SK-N-SH (cell line): Measurements from ENCODE around the gene PISD. TPM values are rescaled to one million over a fixed set of nuclear protein-coding genes. Genes with fewer than 3 reads are reported as not detected.

Experiments
- CTCF ChIA-PET: fragments of 300-600, 350-600 bp; formaldehyde crosslinking; extraction: SDS; loops from one replicate; lab custom pipeline; 2021; lab: Yijun Ruan, JAX
- POLR2A ChIA-PET: fragments of 350-600 bp; sonication (Branson Sonifier 250); formaldehyde crosslinking; extraction: SDS; loops from one replicate; lab custom pipeline; 2020; ENCODE audit warnings: antibody characterized with exemption, inconsistent platforms; lab: Yijun Ruan, JAX
- DNase-seq: peaks from one replicate; pipeline ENCODE4 v3.0.0; 2012
- H2AFZ ChIP-seq: fragments of 200-600 bp; sonication (generic); 2 replicates; pipeline ENCODE4 v1.8.1; 2016; ENCODE audit warnings: antibody characterized with exemption, mild to moderate bottlenecking, low read depth
- H3F3A ChIP-seq: fragments of 200-600 bp; sonication (generic); replicated peaks from 2 replicates; pipeline ENCODE3; 2016; ENCODE audit warnings: antibody characterized with exemption, mild to moderate bottlenecking; ENCODE audit not compliant: insufficient read depth
- H3K27ac ChIP-seq, 2 experiments: fragments of 200-500 bp in 1 of 2; fragments of 200-600 bp in 1 of 2; sonication (Bioruptor generic) in 1 of 2; sonication (generic), shearing (Covaris generic) in 1 of 2; 2 replicates each; pipeline versions ENCODE4 v1.5.1 to v1.6.1; 2014 to 2016; ENCODE audit warnings: low read depth in 2 of 2, inconsistent platforms in 1 of 2, low read length in 1 of 2, mild to moderate bottlenecking in 1 of 2, mixed read lengths in 1 of 2
- H3K27me3 ChIP-seq: fragments of 200-600 bp; sonication (generic), shearing (Covaris generic); 2 replicates; pipeline ENCODE4 v1.6.1; 2016; ENCODE audit warnings: mixed run types; ENCODE audit not compliant: insufficient read depth
- H3K36me3 ChIP-seq, 2 experiments: fragments of 200-500 bp in 1 of 2; fragments of 200-600 bp in 1 of 2; sonication (Bioruptor generic) in 1 of 2; sonication (generic) in 1 of 2; replicated peaks in 1 of 2; 2 replicates each; pipeline versions ENCODE3 to v1.5.1; 2014 to 2016; ENCODE audit warnings: low read length in 1 of 2, mild to moderate bottlenecking in 1 of 2; ENCODE audit not compliant: insufficient read depth in 2 of 2, control insufficient read depth in 1 of 2
- H3K4me1 ChIP-seq, 2 experiments: fragments of 200-500 bp in 1 of 2; fragments of 200-600 bp in 1 of 2; sonication (Bioruptor generic) in 1 of 2; sonication (generic), shearing (Covaris generic) in 1 of 2; 2 replicates each; pipeline versions ENCODE4 v1.5.1 to v1.6.1; 2014 to 2016; ENCODE audit warnings: low read depth in 1 of 2, low read length in 1 of 2, mixed run types in 1 of 2; ENCODE audit not compliant: insufficient read depth in 2 of 2, control insufficient read depth in 1 of 2
- H3K4me2 ChIP-seq: fragments of 200-600 bp; sonication (generic), shearing (Covaris generic); 2 replicates; pipeline ENCODE4 v1.6.1; 2017; ENCODE audit warnings: mixed run types
- H3K4me3 ChIP-seq, 2 experiments: fragments of 200-500 bp in 1 of 2; fragments of 200-600 bp in 1 of 2; sonication (Bioruptor generic) in 1 of 2; sonication (generic), shearing (Covaris generic) in 1 of 2; 2 replicates each; pipeline versions ENCODE4 v1.5.1 to v1.8.1; 2014 to 2016; ENCODE audit warnings: low read depth in 2 of 2, inconsistent platforms in 1 of 2, low read length in 1 of 2, mild to moderate bottlenecking in 1 of 2, mixed read lengths in 1 of 2, moderate library complexity in 1 of 2
- H3K79me2 ChIP-seq: fragments of 200-600 bp; sonication (generic); 2 replicates; pipeline ENCODE4 v1.8.1; 2017; ENCODE audit warnings: mild to moderate bottlenecking; ENCODE audit not compliant: insufficient read depth
- H3K9ac ChIP-seq: fragments of 200-600 bp; sonication (generic); 2 replicates; pipeline ENCODE4 v1.6.1; 2017; ENCODE audit warnings: mixed run types
- H3K9me2 ChIP-seq: fragments of 200-600 bp; sonication (generic); 2 replicates; pipeline ENCODE4 v1.6.1; 2017; ENCODE audit warnings: mixed run types
- H3K9me3 ChIP-seq: fragments of 200-600 bp; sonication (generic); 2 replicates; pipeline ENCODE4 v1.6.1; 2017; ENCODE audit warnings: mixed run types, mild to moderate bottlenecking, moderate library complexity
- H4K20me1 ChIP-seq: fragments of 200-600 bp; sonication (generic); 2 replicates; pipeline ENCODE4 v1.6.1; 2017; ENCODE audit warnings: mild to moderate bottlenecking, mixed run types; ENCODE audit not compliant: insufficient read depth
- ELF1 ChIP-seq: IDR thresholded peaks from 2 replicates; pipeline ENCODE4 v1.4.0; 2012
- FOXM1 ChIP-seq: IDR thresholded peaks from 2 replicates; pipeline ENCODE4 v1.4.0; 2012; ENCODE audit warnings: low read depth, mild to moderate bottlenecking
- GATA2 ChIP-seq: sonication (generic); formaldehyde crosslinking; IDR thresholded peaks from 2 replicates; pipeline ENCODE4 v1.5.0; 2020; ENCODE audit warnings: mild to moderate bottlenecking, missing genetic modification reagents
- JUND ChIP-seq: IDR thresholded peaks from 2 replicates; pipeline ENCODE4 v1.4.0; 2012
- NFIC ChIP-seq: IDR thresholded peaks from 2 replicates; pipeline ENCODE4 v1.4.0; 2012; ENCODE audit warnings: borderline replicate concordance
- RAD21 ChIP-seq: IDR thresholded peaks from 2 replicates; pipeline ENCODE4 v1.6.1; 2012; ENCODE audit warnings: mild to moderate bottlenecking, low read length
- RCOR1 ChIP-seq: fragments of 150-350 bp; IDR thresholded peaks from 2 replicates; pipeline ENCODE4 v1.6.1; 2017; ENCODE audit warnings: antibody characterized with exemption, low read length
- TAF1 ChIP-seq: IDR thresholded peaks from 2 replicates; pipeline ENCODE4 v1.6.1; 2012; ENCODE audit warnings: low read depth, mild to moderate bottlenecking, low read length, moderate library complexity, borderline replicate concordance
- YY1 ChIP-seq: IDR thresholded peaks from 2 replicates; pipeline ENCODE4 v1.4.0; 2012; ENCODE audit warnings: low read depth, mild to moderate bottlenecking
- WGBS: methylation state at CpG from one replicate; pipeline ENCODE4 v1.1.6; 2017; ENCODE audit warnings: low lambda C conversion rate; 5-methylcytosine and 5-hydroxymethylcytosine counted together
- polyA plus RNA-seq, 3 experiments: library from polyadenylated mRNA; depleted of rRNA; stranded (reverse); fragments of >200 nt; gene quantifications; 2 replicates each; pipeline ENCODE4 v1.2.3, GENCODE V29; 2012
- TF ChIP-seq, protein P1 (sequence below): IDR thresholded peaks from 2 replicates; pipeline ENCODE4 v1.4.0; 2012; ENCODE audit warnings: low read depth
- TF ChIP-seq, protein P2 (sequence below): IDR thresholded peaks from 2 replicates; pipeline ENCODE4 v1.6.1; 2012; ENCODE audit warnings: mild to moderate bottlenecking, low read depth, low read length, moderate library complexity
- TF ChIP-seq, protein P3 (sequence below): IDR thresholded peaks from 2 replicates; pipeline ENCODE4 v1.4.0; 2012; ENCODE audit warnings: low read depth, borderline replicate concordance

PISD gene
- polyA plus RNA-seq, 1 of the 3 experiments (the other 2 are of a cell fraction), result 34.9 TPM

DNA sequence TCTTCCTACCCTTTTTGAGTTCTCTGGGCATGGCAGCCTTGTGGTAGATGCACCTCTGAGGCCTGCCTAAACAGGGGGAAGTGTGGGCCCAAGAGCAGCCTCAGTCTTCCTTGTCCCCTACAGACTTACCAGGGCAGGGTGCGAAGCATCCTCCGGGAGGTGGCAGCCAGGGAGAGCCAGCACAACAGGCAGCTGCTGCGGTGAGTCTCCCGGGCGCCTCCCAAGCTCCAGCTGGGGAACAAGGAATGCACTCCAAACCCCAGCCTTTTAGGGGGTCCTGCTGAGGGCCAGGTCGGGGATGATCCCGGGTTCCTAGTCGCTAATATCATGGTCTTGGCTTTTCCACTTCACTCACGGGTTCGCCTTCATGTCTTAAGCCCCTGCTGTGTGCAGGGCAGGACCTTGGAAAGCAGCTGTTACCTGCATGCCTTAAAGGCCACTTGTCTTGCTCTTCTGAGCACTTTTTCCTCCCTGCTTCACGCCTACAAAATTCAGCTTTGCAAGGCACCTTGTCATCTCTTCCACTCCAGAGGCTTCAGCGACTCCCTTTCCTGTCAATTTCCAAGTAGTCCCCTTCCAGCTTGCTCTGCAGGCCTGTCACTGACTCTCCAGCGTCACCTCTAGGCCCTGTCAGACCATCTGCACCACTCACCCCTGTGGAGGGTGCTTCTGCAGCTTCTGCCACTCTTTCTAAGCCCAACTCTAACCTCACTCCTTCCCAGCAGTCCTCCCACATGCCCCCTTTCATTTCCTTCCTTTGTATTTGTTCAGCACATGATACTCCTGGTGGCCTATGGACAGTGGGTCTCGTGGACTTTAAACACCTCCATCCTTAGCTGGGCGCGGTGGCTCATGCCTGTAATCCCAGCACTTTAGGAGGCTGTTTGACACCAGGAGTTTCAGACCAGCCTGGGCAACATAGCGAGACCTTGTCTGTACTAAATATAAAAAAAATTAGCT, 57.0 kb downstream of the PISD start:
- ChIA-PET POLR2A (no interaction called here), CTCF (interaction anchor here (0.7 to 1.5 kb wide), 2 partner anchors 29 to 49 kb away, joined by 3 read pairs; no protein-coding TSS in a partner anchor)
- H4K20me1 ChIP-seq, result no peaks in the 10 kb centered on the region
- peaks cover 0 to 10% of the 10 kb centered on the region in 2 experiments for H3K36me3 ChIP-seq
- no peaks in the 10 kb centered on the region for H3K27me3 ChIP-seq
- TF ChIP-seq RCOR1 (no peak), JUND (no peak)
- TF ChIP-seq, protein P1, sequence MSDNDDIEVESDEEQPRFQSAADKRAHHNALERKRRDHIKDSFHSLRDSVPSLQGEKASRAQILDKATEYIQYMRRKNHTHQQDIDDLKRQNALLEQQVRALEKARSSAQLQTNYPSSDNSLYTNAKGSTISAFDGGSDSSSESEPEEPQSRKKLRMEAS, result no peak
- TF ChIP-seq, protein P2, sequence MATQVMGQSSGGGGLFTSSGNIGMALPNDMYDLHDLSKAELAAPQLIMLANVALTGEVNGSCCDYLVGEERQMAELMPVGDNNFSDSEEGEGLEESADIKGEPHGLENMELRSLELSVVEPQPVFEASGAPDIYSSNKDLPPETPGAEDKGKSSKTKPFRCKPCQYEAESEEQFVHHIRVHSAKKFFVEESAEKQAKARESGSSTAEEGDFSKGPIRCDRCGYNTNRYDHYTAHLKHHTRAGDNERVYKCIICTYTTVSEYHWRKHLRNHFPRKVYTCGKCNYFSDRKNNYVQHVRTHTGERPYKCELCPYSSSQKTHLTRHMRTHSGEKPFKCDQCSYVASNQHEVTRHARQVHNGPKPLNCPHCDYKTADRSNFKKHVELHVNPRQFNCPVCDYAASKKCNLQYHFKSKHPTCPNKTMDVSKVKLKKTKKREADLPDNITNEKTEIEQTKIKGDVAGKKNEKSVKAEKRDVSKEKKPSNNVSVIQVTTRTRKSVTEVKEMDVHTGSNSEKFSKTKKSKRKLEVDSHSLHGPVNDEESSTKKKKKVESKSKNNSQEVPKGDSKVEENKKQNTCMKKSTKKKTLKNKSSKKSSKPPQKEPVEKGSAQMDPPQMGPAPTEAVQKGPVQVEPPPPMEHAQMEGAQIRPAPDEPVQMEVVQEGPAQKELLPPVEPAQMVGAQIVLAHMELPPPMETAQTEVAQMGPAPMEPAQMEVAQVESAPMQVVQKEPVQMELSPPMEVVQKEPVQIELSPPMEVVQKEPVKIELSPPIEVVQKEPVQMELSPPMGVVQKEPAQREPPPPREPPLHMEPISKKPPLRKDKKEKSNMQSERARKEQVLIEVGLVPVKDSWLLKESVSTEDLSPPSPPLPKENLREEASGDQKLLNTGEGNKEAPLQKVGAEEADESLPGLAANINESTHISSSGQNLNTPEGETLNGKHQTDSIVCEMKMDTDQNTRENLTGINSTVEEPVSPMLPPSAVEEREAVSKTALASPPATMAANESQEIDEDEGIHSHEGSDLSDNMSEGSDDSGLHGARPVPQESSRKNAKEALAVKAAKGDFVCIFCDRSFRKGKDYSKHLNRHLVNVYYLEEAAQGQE, result peak; percentile 68; the same call in 1 of the 2 replicates
- no peak overlapping the region for H3K4me3 ChIP-seq
- no peaks in the 10 kb centered on the region for H3K9me2 ChIP-seq
- no peak overlapping the region for H3K27ac ChIP-seq
- no peak overlapping the region for H3K4me2 ChIP-seq
- peaks cover 19% of the 10 kb centered on the region for H3F3A ChIP-seq
- H3K9ac ChIP-seq, result no peak overlapping the region
- no peak overlapping the region for H2AFZ ChIP-seq
- WGBS, result 86% methylated on average over 15 of the region's 17 CpGs
- no peaks in the 10 kb centered on the region for H3K79me2 ChIP-seq
- no peaks in the 10 kb centered on the region for H3K9me3 ChIP-seq
- peaks cover 14 to 22% of the 10 kb centered on the region in 2 experiments; a peak in 1 of 4 replicates for H3K4me1 ChIP-seq
- no peak for DNase-seq

DNA sequence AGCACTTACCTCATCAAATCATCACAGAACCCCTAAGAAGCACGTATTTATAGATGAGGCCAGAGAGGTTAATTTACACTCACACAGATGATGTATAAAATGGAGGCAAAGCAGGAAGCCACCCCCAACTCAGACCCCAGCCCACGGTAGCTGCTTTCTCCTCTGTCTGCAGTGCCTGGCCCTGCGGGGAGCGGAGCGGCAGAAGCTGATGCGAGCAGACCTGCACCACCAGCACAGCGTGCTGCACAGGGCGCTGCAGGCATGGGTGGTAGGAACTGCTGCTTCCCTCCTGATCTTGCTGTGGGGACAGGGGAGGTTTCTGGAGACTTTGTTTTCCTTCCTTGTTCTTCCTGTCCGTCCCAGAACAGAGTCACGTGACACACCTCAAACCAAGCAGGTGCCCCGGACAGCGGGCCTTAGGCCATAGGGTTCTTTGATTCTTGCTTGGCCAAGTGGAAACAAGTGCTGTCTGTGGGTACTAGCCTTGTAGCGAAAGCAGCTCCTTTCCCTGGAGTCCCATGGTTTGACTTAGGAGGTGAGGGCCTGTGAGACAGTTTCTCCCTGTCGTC, 57.8 kb downstream of the PISD start:
- H3K36me3 ChIP-seq, result peaks cover 0 to 7% of the 10 kb centered on the region in 2 experiments
- no peak overlapping the region for H3K9ac ChIP-seq
- no peaks in the 10 kb centered on the region for H3K9me2 ChIP-seq
- no peak overlapping the region for H3K4me3 ChIP-seq
- H3K79me2 ChIP-seq, result no peaks in the 10 kb centered on the region
- POLR2A ChIA-PET, result no interaction called here
- H2AFZ ChIP-seq, result no peak overlapping the region
- H3K27ac ChIP-seq, result peak overlapping the region in 1 of 2 experiments; percentile 81; a peak in 1 of 4 replicates
- no peak overlapping the region for H3K4me2 ChIP-seq
- no peak for DNase-seq
- peaks cover 10 to 24% of the 10 kb centered on the region in 2 experiments; a peak in 1 of 4 replicates for H3K4me1 ChIP-seq
- no peaks in the 10 kb centered on the region for H4K20me1 ChIP-seq
- CTCF ChIA-PET, result interaction anchor here (0.7 to 1.5 kb wide), 3 partner anchors 30 to 111 kb away, joined by 3 read pairs; no protein-coding TSS in a partner anchor
- WGBS, result 92% methylated on average over 12 of the region's 14 CpGs
- TF ChIP-seq ELF1, result no peak
- no peak for TF ChIP-seq GATA2 (CRISPR knock-in tag)
- TF ChIP-seq FOXM1, result no peak
- no peak for TF ChIP-seq NFIC
- TF ChIP-seq RAD21, result no peak
- TF ChIP-seq YY1, result no peak
- no peak for TF ChIP-seq RCOR1
- no peak for TF ChIP-seq TAF1
- TF ChIP-seq, protein P3, sequence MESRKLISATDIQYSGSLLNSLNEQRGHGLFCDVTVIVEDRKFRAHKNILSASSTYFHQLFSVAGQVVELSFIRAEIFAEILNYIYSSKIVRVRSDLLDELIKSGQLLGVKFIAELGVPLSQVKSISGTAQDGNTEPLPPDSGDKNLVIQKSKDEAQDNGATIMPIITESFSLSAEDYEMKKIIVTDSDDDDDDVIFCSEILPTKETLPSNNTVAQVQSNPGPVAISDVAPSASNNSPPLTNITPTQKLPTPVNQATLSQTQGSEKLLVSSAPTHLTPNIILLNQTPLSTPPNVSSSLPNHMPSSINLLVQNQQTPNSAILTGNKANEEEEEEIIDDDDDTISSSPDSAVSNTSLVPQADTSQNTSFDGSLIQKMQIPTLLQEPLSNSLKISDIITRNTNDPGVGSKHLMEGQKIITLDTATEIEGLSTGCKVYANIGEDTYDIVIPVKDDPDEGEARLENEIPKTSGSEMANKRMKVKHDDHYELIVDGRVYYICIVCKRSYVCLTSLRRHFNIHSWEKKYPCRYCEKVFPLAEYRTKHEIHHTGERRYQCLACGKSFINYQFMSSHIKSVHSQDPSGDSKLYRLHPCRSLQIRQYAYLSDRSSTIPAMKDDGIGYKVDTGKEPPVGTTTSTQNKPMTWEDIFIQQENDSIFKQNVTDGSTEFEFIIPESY, result no peak
- H3K27me3 ChIP-seq, result no peaks in the 10 kb centered on the region
- no peaks in the 10 kb centered on the region for H3K9me3 ChIP-seq
- peaks cover 19% of the 10 kb centered on the region for H3F3A ChIP-seq
